ENCODE measurements around the gene PADI1.

DNA sequence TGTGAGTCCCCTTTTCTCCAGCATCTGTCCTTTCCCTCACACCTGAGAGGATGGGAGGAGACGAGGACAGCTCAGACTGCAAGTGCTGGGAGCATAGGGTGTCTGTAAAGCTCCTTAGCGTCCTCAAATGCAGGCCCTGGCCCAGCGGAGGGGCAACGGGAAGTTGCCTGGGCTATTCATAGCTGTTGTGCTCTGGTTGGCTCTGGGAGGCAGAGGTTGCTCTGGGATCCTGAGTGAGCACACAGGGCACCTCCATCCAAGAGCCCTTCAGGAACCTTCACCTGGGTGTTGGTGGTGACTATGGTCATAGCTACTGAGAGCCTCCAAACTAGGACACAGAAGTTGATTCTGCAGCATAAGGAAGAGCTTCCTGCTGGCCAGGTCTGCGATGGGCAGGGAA lies 2.6 kb downstream of the PADI1 start:
- TF ChIP-seq, protein P1, sequence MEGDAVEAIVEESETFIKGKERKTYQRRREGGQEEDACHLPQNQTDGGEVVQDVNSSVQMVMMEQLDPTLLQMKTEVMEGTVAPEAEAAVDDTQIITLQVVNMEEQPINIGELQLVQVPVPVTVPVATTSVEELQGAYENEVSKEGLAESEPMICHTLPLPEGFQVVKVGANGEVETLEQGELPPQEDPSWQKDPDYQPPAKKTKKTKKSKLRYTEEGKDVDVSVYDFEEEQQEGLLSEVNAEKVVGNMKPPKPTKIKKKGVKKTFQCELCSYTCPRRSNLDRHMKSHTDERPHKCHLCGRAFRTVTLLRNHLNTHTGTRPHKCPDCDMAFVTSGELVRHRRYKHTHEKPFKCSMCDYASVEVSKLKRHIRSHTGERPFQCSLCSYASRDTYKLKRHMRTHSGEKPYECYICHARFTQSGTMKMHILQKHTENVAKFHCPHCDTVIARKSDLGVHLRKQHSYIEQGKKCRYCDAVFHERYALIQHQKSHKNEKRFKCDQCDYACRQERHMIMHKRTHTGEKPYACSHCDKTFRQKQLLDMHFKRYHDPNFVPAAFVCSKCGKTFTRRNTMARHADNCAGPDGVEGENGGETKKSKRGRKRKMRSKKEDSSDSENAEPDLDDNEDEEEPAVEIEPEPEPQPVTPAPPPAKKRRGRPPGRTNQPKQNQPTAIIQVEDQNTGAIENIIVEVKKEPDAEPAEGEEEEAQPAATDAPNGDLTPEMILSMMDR (IDR thresholded peaks at IDR 0.05; ENCODE audit: insufficient read depth, low read depth, low read length), result no peak
- TF ChIP-seq EZH2 (IDR thresholded peaks at IDR 0.05; ENCODE audit: insufficient read depth, low read length), result no peak
